HEK293 (cell line): Measurements from ENCODE around the gene OR6X1.

Source experiments
- CTCF ChIA-PET: fragments of 350-600 bp; formaldehyde crosslinking; extraction: SDS; loops from one replicate; lab custom pipeline; 2021; ENCODE audit warnings: antibody characterized with exemption; lab: Yijun Ruan, JAX
- POLR2A ChIA-PET: fragments of 300-600 bp; formaldehyde crosslinking; extraction: SDS; loops from one replicate; lab custom pipeline; 2020; ENCODE audit warnings: antibody characterized with exemption, inconsistent platforms; lab: Yijun Ruan, JAX
- H3K27ac ChIP-seq: fragments of 200-500 bp; sonication (Bioruptor generic); 2 replicates; pipeline ENCODE4 v1.5.1; 2014; ENCODE audit warnings: low read depth, low read length, control low read depth, inconsistent platforms; ENCODE audit errors: extremely low read depth
- H3K36me3 ChIP-seq, 2 experiments: fragments of 200-500 bp in 1 of 2; sonication (Bioruptor generic) in 1 of 2; 1 replicate in 1 of 2; 2 replicates in 1 of 2; pipeline ENCODE4 v1.5.1; 2014 to 2017; ENCODE audit warnings: inconsistent platforms in 2 of 2, low read length in 2 of 2; ENCODE audit not compliant: control insufficient read depth in 2 of 2, insufficient read depth in 1 of 2
- H3K4me1 ChIP-seq: fragments of 200-500 bp; sonication (Bioruptor generic); 2 replicates; pipeline ENCODE4 v1.5.1; 2014; ENCODE audit warnings: mild to moderate bottlenecking, low read length, inconsistent platforms; ENCODE audit not compliant: control insufficient read depth, insufficient read depth
- H3K4me3 ChIP-seq: 2 replicates; pipeline ENCODE4 v1.5.1; 2011; ENCODE audit warnings: low read depth, mild to moderate bottlenecking, control low read depth, low read length, moderate library complexity
- H3K9me3 ChIP-seq: fragments of 200-500 bp; sonication (Bioruptor generic); 2 replicates; pipeline ENCODE4 v1.5.1; 2014; ENCODE audit warnings: low read depth, low read length, inconsistent platforms; ENCODE audit not compliant: control insufficient read depth, insufficient read depth
- FEZF1 ChIP-seq: fragments of 450-650 bp; formaldehyde crosslinking; IDR thresholded peaks from 2 replicates; pipeline ENCODE4 v1.5.1; 2016; ENCODE audit warnings: missing biosample characterization, missing genetic modification characterization
- PRDM6 ChIP-seq: fragments of 450-650 bp; formaldehyde crosslinking; IDR thresholded peaks from 2 replicates; pipeline ENCODE4 v1.5.1; 2017; ENCODE audit warnings: missing biosample characterization, missing genetic modification characterization
- REST ChIP-seq: fragments of 450-650 bp; formaldehyde crosslinking; IDR thresholded peaks from 2 replicates; pipeline ENCODE4 v1.5.1; 2016; ENCODE audit warnings: missing biosample characterization, missing genetic modification characterization
- TCF7L2 ChIP-seq: IDR thresholded peaks from 2 replicates; pipeline ENCODE4 v1.6.1; 2011; ENCODE audit warnings: low read depth, mild to moderate bottlenecking, inconsistent platforms, low read length, moderate library complexity, borderline replicate concordance
- TRIM28 ChIP-seq: IDR thresholded peaks from 2 replicates; pipeline ENCODE4 v1.6.1; 2011; ENCODE audit warnings: low read length, control low read depth, borderline replicate concordance
- ZBTB6 ChIP-seq: fragments of 450-650 bp; formaldehyde crosslinking; IDR thresholded peaks from 2 replicates; pipeline ENCODE4 v1.5.1; 2017; ENCODE audit warnings: missing biosample characterization, missing genetic modification characterization
- ZNF214 ChIP-seq: fragments of 450-650 bp; formaldehyde crosslinking; IDR thresholded peaks from 2 replicates; pipeline ENCODE4 v1.5.1; 2017; ENCODE audit warnings: missing biosample characterization, mild to moderate bottlenecking, missing genetic modification characterization, borderline replicate concordance
- ZNF280C ChIP-seq: fragments of 450-650 bp; formaldehyde crosslinking; IDR thresholded peaks from 2 replicates; pipeline ENCODE4 v1.5.1; 2016; ENCODE audit warnings: missing biosample characterization, missing genetic modification characterization
- ZNF394 ChIP-seq: fragments of 450-650 bp; formaldehyde crosslinking; IDR thresholded peaks from 2 replicates; pipeline ENCODE4 v1.5.1; 2016; ENCODE audit warnings: missing biosample characterization, missing genetic modification characterization, mild to moderate bottlenecking, moderate library complexity, borderline replicate concordance
- ZNF513 ChIP-seq: fragments of 450-650 bp; IDR thresholded peaks from 2 replicates; pipeline ENCODE4 v1.5.1; 2018; ENCODE audit warnings: missing biosample characterization, missing genetic modification characterization
- ZNF624 ChIP-seq: fragments of 450-650 bp; formaldehyde crosslinking; IDR thresholded peaks from 2 replicates; pipeline ENCODE4 v1.5.1; 2017; ENCODE audit warnings: missing biosample characterization, missing genetic modification characterization
- ZSCAN16 ChIP-seq: fragments of 450-650 bp; formaldehyde crosslinking; IDR thresholded peaks from 2 replicates; pipeline ENCODE4 v1.5.1; 2016; ENCODE audit warnings: missing biosample characterization, missing genetic modification characterization

OR6X1 gene

GRCh38 chr11:123742724-123743120 is 11.6 kb downstream of the OR6X1 start:
- Histone ChIP-seq H3K27ac (no peak overlapping the region), H3K36me3 (peaks cover 0 to 24% of the 10 kb centered on the region in 2 experiments; a peak in 1 of 3 replicates), H3K9me3 (no peaks in the 10 kb centered on the region), H3K4me3 (no peak overlapping the region), H3K4me1 (no peaks in the 10 kb centered on the region)
- TF ChIP-seq TCF7L2 (no peak), ZNF513 (tag by site-specific recombination) (no peak), ZBTB6 (no peak), PRDM6 (tag by site-specific recombination) (no peak), ZNF394 (tag by site-specific recombination) (no peak), ZNF214 (no peak), REST (tag by site-specific recombination) (no peak), TRIM28 (no peak), ZNF624 (tag by site-specific recombination) (no peak), FEZF1 (tag by site-specific recombination) (no peak)
- ChIA-PET CTCF (interaction anchor here (0.8 kb wide), 1 partner anchor 327 kb away, joined by 3 read pairs; no protein-coding TSS in a partner anchor), POLR2A (no interaction called here)

- Histone ChIP-seq H3K4me1 (no peaks in the 10 kb centered on the region), H3K36me3 (peaks cover 0 to 29% of the 10 kb centered on the region in 2 experiments; a peak in 1 of 3 replicates), H3K27ac (no peak overlapping the region), H3K4me3 (peak overlapping the region; percentile 97), H3K9me3 (no peaks in the 10 kb centered on the region)
- no peak for TF ChIP-seq ZNF280C
- no peak for TF ChIP-seq ZSCAN16
- ChIA-PET POLR2A (no interaction called here), CTCF (interaction anchor here (0.6 to 0.8 kb wide), 2 partner anchors 23 to 327 kb away, joined by 3 to 4 read pairs; no protein-coding TSS in a partner anchor)
Measured at GRCh38 chr11:123742031-123742723, 12.1 kb downstream of the OR6X1 start.
